Upper lobe of left lung (tissue), 4 donors: ENCODE data around the gene BRD7.

ENCODE experiments used
- POLR2A ChIP-seq, 4 donors: fragments of 450-650 bp; IDR thresholded peaks; one replicate each; pipeline ENCODE4 v1.5.1; 2016 to 2017; ENCODE audit warnings: antibody characterized with exemption in 4 of 4, mild to moderate bottlenecking in 2 of 4
- TF ChIP-seq, protein P1 (sequence below), 6 experiments: fragments of 450-650 bp in 4 of 6; fragments of 200-600 bp in 2 of 6; sonication (generic) in 2 of 6; IDR thresholded peaks; one replicate each; pipeline ENCODE4 v1.5.1; 2016 to 2019; ENCODE audit warnings: antibody characterized with exemption in 6 of 6

GRCh38 chr16:50365791-50366575 lies 2.8 kb downstream of the BRD7 start:
- TF ChIP-seq, protein P1, sequence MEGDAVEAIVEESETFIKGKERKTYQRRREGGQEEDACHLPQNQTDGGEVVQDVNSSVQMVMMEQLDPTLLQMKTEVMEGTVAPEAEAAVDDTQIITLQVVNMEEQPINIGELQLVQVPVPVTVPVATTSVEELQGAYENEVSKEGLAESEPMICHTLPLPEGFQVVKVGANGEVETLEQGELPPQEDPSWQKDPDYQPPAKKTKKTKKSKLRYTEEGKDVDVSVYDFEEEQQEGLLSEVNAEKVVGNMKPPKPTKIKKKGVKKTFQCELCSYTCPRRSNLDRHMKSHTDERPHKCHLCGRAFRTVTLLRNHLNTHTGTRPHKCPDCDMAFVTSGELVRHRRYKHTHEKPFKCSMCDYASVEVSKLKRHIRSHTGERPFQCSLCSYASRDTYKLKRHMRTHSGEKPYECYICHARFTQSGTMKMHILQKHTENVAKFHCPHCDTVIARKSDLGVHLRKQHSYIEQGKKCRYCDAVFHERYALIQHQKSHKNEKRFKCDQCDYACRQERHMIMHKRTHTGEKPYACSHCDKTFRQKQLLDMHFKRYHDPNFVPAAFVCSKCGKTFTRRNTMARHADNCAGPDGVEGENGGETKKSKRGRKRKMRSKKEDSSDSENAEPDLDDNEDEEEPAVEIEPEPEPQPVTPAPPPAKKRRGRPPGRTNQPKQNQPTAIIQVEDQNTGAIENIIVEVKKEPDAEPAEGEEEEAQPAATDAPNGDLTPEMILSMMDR (IDR thresholded peaks at IDR 0.05) = no peak
- TF ChIP-seq POLR2A (IDR thresholded peaks at IDR 0.05) = no peak
